GM12878 (cell line): Measurements from ENCODE around the gene WSCD1. TPM values are rescaled to one million over a fixed set of nuclear protein-coding genes. Genes with fewer than 3 reads are reported as not detected.

ENCODE experiments used
- CHD4 ChIP-seq: fragments of 200-600 bp; sonication (generic); IDR thresholded peaks from 2 replicates; pipeline ENCODE4 v1.6.1; 2016; ENCODE audit warnings: mild to moderate bottlenecking
- E2F8 ChIP-seq: fragments of 450-650 bp; IDR thresholded peaks from 2 replicates; pipeline ENCODE4 v1.6.1; 2018; ENCODE audit warnings: mild to moderate bottlenecking, low read depth, moderate library complexity; ENCODE audit not compliant: partially characterized antibody
- HDAC6 ChIP-seq: fragments of 200-600 bp; sonication (generic); IDR thresholded peaks from one replicate; pipeline ENCODE4 v1.8.0; 2017; ENCODE audit warnings: antibody characterized with exemption; ENCODE audit not compliant: unreplicated experiment
- HSF1 ChIP-seq: fragments of 150-350 bp; IDR thresholded peaks from 2 replicates; pipeline ENCODE4 v1.6.1; 2014; ENCODE audit warnings: mild to moderate bottlenecking, low read depth, low read length
- MYB ChIP-seq: fragments of 150-350 bp; IDR thresholded peaks from 2 replicates; pipeline ENCODE4 v1.6.1; 2014; ENCODE audit warnings: mild to moderate bottlenecking, low read depth, low read length, borderline replicate concordance
- POLR2AphosphoS2 ChIP-seq: IDR thresholded peaks from 2 replicates; pipeline ENCODE4 v1.6.1; 2011; ENCODE audit warnings: low read depth, mild to moderate bottlenecking, low read length, improper control_type of control experiment, moderate library complexity
- RAD51 ChIP-seq: fragments of 450-650 bp; IDR thresholded peaks from 2 replicates; pipeline ENCODE4 v1.6.1; 2016; ENCODE audit warnings: moderate library complexity, mild to moderate bottlenecking, inconsistent platforms
- RCOR1 ChIP-seq: conservative IDR thresholded peaks from 2 replicates; pipeline ENCODE4 v1.6.1; 2012; ENCODE audit warnings: low read depth, low read length, improper control_type of control experiment
- REST ChIP-seq: IDR thresholded peaks from 2 replicates; pipeline ENCODE4 v1.6.1; 2012; ENCODE audit warnings: mild to moderate bottlenecking, low read depth, low read length
- SP1 ChIP-seq: IDR thresholded peaks from one replicate; pipeline ENCODE4 v1.6.1; 2011; ENCODE audit warnings: low read depth, low read length
- SPI1 ChIP-seq: IDR thresholded peaks from 2 replicates; pipeline ENCODE4 v1.6.1; 2011; ENCODE audit warnings: low read depth, mild to moderate bottlenecking, low read length, moderate library complexity, borderline replicate concordance; ENCODE audit not compliant: insufficient read depth
- SREBF1 ChIP-seq: IDR thresholded peaks from 2 replicates; pipeline ENCODE4 v1.6.1; 2012; ENCODE audit warnings: mild to moderate bottlenecking, low read length
- SRF ChIP-seq, 2 experiments: IDR thresholded peaks; 2 replicates each; pipeline ENCODE4 v1.6.1; 2011; ENCODE audit warnings: low read depth in 2 of 2, low read length in 2 of 2, mild to moderate bottlenecking in 1 of 2, moderate library complexity in 1 of 2
- YBX1 ChIP-seq: fragments of 450-650 bp; IDR thresholded peaks from 2 replicates; pipeline ENCODE4 v1.6.1; 2016; ENCODE audit warnings: antibody characterized with exemption
- YY1 ChIP-seq: IDR thresholded peaks from 2 replicates; pipeline ENCODE4 v1.6.1; 2011; ENCODE audit warnings: low read depth, mild to moderate bottlenecking, low read length
- ZBTB33 ChIP-seq: fragments of 450-650 bp; IDR thresholded peaks from 2 replicates; pipeline ENCODE4 v1.6.1; 2017; ENCODE audit warnings: mild to moderate bottlenecking
- ZNF24 ChIP-seq: fragments of 450-650 bp; IDR thresholded peaks from 2 replicates; pipeline ENCODE4 v1.6.1; 2017; ENCODE audit warnings: antibody characterized with exemption, mild to moderate bottlenecking
- ZNF687 ChIP-seq: fragments of 450-650 bp; IDR thresholded peaks from 2 replicates; pipeline ENCODE4 v1.6.1; 2017; ENCODE audit warnings: mild to moderate bottlenecking, moderate library complexity
- polyA plus RNA-seq, 11 experiments: library from polyadenylated mRNA; depleted of rRNA in 4 of 11; unstranded in 6 of 11; stranded (reverse) in 5 of 11; fragments of >200 nt; fragmentation: Nextera tagmentation in 4 of 11; fragmentation: Illumina TruSeq in 1 of 11; extraction: Ambion mirVana in 4 of 11; extraction: Trizol in 1 of 11; gene quantifications; 1 replicate in 1 of 11; 2 replicates in 10 of 11; pipeline versions ENCODE4 v1.2.1 to v1.2.3, GENCODE V29; 2011 to 2016; ENCODE audit warnings: inconsistent platforms in 2 of 11, missing spikeins in 2 of 11, low read depth in 1 of 11
- total RNA-seq, 4 experiments: library from RNA; depleted of rRNA in 3 of 4; stranded (reverse); fragments of >200 nt in 3 of 4; fragmentation: Illumina TruSeq in 1 of 4; extraction: Trizol in 1 of 4; gene quantifications; 2 replicates each; pipeline versions ENCODE4 v1.2.1 to v1.2.3, GENCODE V29; 2013 to 2021

Gene WSCD1
- total and polyA plus RNA-seq, 10 of the 15 experiments (the other 5 are each of a cell fraction or from before 2014, with no cell fraction given): 0.01 to 0.16 TPM; not detected in 8

- TF ChIP-seq POLR2AphosphoS2 (no peak), MYB (no peak), ZNF24 (no peak), E2F8 (no peak), HSF1 (no peak), SP1 (no peak), RAD51 (no peak), ZBTB33 (no peak), YY1 (no peak), SRF (IDR thresholded peaks at IDR 0.05; ENCODE audit: low read depth in 2 of 2, low read length in 2 of 2) (no peak), SPI1 (peak; percentile 34; the same call in 1 of the 2 replicates), SREBF1 (no peak), RCOR1 (no peak), HDAC6 (no peak), CHD4 (no peak), ZNF687 (no peak), REST (no peak), YBX1 (no peak)
Observed at GRCh38 chr17:6110592-6110991, 40.4 kb downstream of the WSCD1 start (continued).
